Osteoblast (primary cell): Measurements from ENCODE around the gene GRB14. TPM values are rescaled to one million over a fixed set of nuclear protein-coding genes. Genes with fewer than 3 reads are reported as not detected.

Source experiments
- DNase-seq: peaks from one replicate; pipeline ENCODE4 v3.0.0; 2011; ENCODE audit warnings: low spot score, mixed read lengths; ENCODE audit not compliant: insufficient read length; ENCODE audit errors: missing footprints
- H2AFZ ChIP-seq: 2 replicates; pipeline ENCODE4 v1.6.0; 2011; ENCODE audit warnings: mild to moderate bottlenecking, low read length
- H3K27ac ChIP-seq: 2 replicates; pipeline ENCODE4 v1.5.1; 2011; ENCODE audit warnings: mild to moderate bottlenecking, low read depth, low read length, moderate library complexity
- H3K27me3 ChIP-seq: 2 replicates; pipeline ENCODE4 v1.6.0; 2012; ENCODE audit warnings: mild to moderate bottlenecking, control low read depth, inconsistent platforms, low read length, moderate library complexity; ENCODE audit not compliant: insufficient read depth
- H3K36me3 ChIP-seq: 2 replicates; pipeline ENCODE4 v1.5.1; 2011; ENCODE audit warnings: mild to moderate bottlenecking, low read length, control low read depth, moderate library complexity; ENCODE audit not compliant: insufficient read depth
- H3K4me1 ChIP-seq: 2 replicates; pipeline ENCODE4 v1.5.1; 2011; ENCODE audit warnings: mild to moderate bottlenecking, low read length, control low read depth, moderate library complexity; ENCODE audit not compliant: insufficient read depth
- H3K4me2 ChIP-seq: 2 replicates; pipeline ENCODE4 v1.6.0; 2011; ENCODE audit warnings: mild to moderate bottlenecking, low read length; ENCODE audit not compliant: insufficient read depth
- H3K4me3 ChIP-seq: fragments of 200-600 bp; sonication (generic); 3 replicates; pipeline ENCODE4 v1.5.1; 2012; ENCODE audit warnings: mild to moderate bottlenecking, low read length, inconsistent platforms; ENCODE audit not compliant: insufficient read depth
- H3K79me2 ChIP-seq: 2 replicates; pipeline ENCODE4 v1.6.0; 2012; ENCODE audit warnings: mild to moderate bottlenecking, low read length, control low read depth, inconsistent platforms; ENCODE audit not compliant: insufficient read depth
- H3K9me3 ChIP-seq: 2 replicates; pipeline ENCODE4 v1.5.1; 2011; ENCODE audit warnings: low read depth, low read length, control low read depth
- H4K20me1 ChIP-seq: 2 replicates; pipeline ENCODE4 v1.6.0; 2012; ENCODE audit warnings: mild to moderate bottlenecking, low read length, control low read depth; ENCODE audit not compliant: insufficient read depth
- CTCF ChIP-seq: IDR thresholded peaks from 2 replicates; pipeline ENCODE4 v1.5.1; 2011; ENCODE audit warnings: mild to moderate bottlenecking, low read depth, low read length, moderate library complexity; ENCODE audit errors: extremely low read depth
- total RNA-seq: library from RNA; depleted of rRNA; stranded (reverse); fragments of >200 nt; gene quantifications from 2 replicates; pipeline ENCODE4 v1.2.3, GENCODE V29; 2012

The GRB14 gene
- total RNA-seq, 1 donor: 0.72 TPM

- H3K4me1 ChIP-seq: no peaks in the 10 kb centered on the region
- H3K79me2 ChIP-seq: no peaks in the 10 kb centered on the region
- DNase-seq: no peak
- no peak overlapping the region for H3K4me3 ChIP-seq
- H3K4me2 ChIP-seq: no peak overlapping the region
- no peaks in the 10 kb centered on the region for H3K9me3 ChIP-seq
- no peak for TF ChIP-seq CTCF
- H3K36me3 ChIP-seq: no peaks in the 10 kb centered on the region
- no peak overlapping the region for H3K27ac ChIP-seq
- no peaks in the 10 kb centered on the region for H3K27me3 ChIP-seq
- no peaks in the 10 kb centered on the region for H4K20me1 ChIP-seq
- H2AFZ ChIP-seq: no peak overlapping the region
Observed at GRCh38 chr2:164456619-164457018, 164.7 kb downstream of the GRB14 start.

GRCh38 chr2:164453656-164454305 is 167.5 kb downstream of the GRB14 start:
- no peak overlapping the region for H3K4me3 ChIP-seq
- H3K36me3 ChIP-seq: no peaks in the 10 kb centered on the region
- DNase-seq: no peak
- H3K4me2 ChIP-seq: no peak overlapping the region
- H3K27me3 ChIP-seq: no peaks in the 10 kb centered on the region
- no peaks in the 10 kb centered on the region for H3K4me1 ChIP-seq
- no peak overlapping the region for H3K27ac ChIP-seq
- no peak for TF ChIP-seq CTCF
- H4K20me1 ChIP-seq: no peaks in the 10 kb centered on the region
- no peaks in the 10 kb centered on the region for H3K9me3 ChIP-seq
- H2AFZ ChIP-seq: no peak overlapping the region
- H3K79me2 ChIP-seq: no peaks in the 10 kb centered on the region

- H3K4me3 ChIP-seq: no peak overlapping the region
- TF ChIP-seq CTCF: no peak
- no peak for DNase-seq
- H3K27ac ChIP-seq: no peak overlapping the region
- no peak overlapping the region for H3K4me2 ChIP-seq
- H3K27me3 ChIP-seq: no peaks in the 10 kb centered on the region
- no peaks in the 10 kb centered on the region for H3K9me3 ChIP-seq
- H3K4me1 ChIP-seq: no peaks in the 10 kb centered on the region
- no peaks in the 10 kb centered on the region for H3K36me3 ChIP-seq
- no peaks in the 10 kb centered on the region for H4K20me1 ChIP-seq
- H3K79me2 ChIP-seq: no peaks in the 10 kb centered on the region
- no peak overlapping the region for H2AFZ ChIP-seq
Observed at GRCh38 chr2:164450278-164450677, 171.0 kb downstream of the GRB14 start.

- Histone ChIP-seq H3K79me2 (no peaks in the 10 kb centered on the region), H4K20me1 (no peaks in the 10 kb centered on the region), H3K4me2 (no peak overlapping the region), H3K36me3 (no peaks in the 10 kb centered on the region), H3K4me1 (no peaks in the 10 kb centered on the region), H3K27me3 (no peaks in the 10 kb centered on the region), H3K27ac (no peak overlapping the region), H3K4me3 (no peak overlapping the region), H2AFZ (no peak overlapping the region), H3K9me3 (no peaks in the 10 kb centered on the region)
- no peak for TF ChIP-seq CTCF
- DNase-seq: no peak
Observed at GRCh38 chr2:164449706-164450105, 171.6 kb downstream of the GRB14 start.
